Keratinocyte (primary cell): ENCODE measurements around the gene ALPI. TPM values are rescaled to one million over a fixed set of nuclear protein-coding genes. Genes with fewer than 3 reads are reported as not detected.

ENCODE experiments used
- DNase-seq: peaks from one replicate; pipeline ENCODE4 v3.0.0-alpha.2; 2011; ENCODE audit warnings: low read depth, missing footprints, low spot score
- FAIRE-seq: peaks from 2 replicates; lab custom pipeline; 2011; peaks lifted over from hg19 to GRCh38; lab: Jason Lieb, UNC
- H2AFZ ChIP-seq: 2 replicates; pipeline ENCODE4 v1.6.0; 2012; ENCODE audit warnings: low read length, control low read depth, inconsistent platforms; ENCODE audit not compliant: control insufficient read depth
- H3K27ac ChIP-seq: 2 replicates; pipeline ENCODE4 v1.5.1; 2011; ENCODE audit warnings: low read length; ENCODE audit not compliant: control insufficient read depth, insufficient read depth
- H3K27me3 ChIP-seq: 3 replicates; pipeline ENCODE4 v1.6.0; 2011; ENCODE audit warnings: low read length; ENCODE audit not compliant: control insufficient read depth, insufficient read depth; ENCODE audit errors: extremely low read depth
- H3K36me3 ChIP-seq, 2 experiments: 2 replicates in 1 of 2; 3 replicates in 1 of 2; pipeline ENCODE4 v1.5.1; 2011; ENCODE audit warnings: low read length in 2 of 2, mild to moderate bottlenecking in 1 of 2; ENCODE audit not compliant: control insufficient read depth in 2 of 2, insufficient read depth in 2 of 2; ENCODE audit errors: extremely low read depth in 1 of 2
- H3K4me1 ChIP-seq: 3 replicates; pipeline ENCODE4 v1.5.1; 2011; ENCODE audit warnings: low read length; ENCODE audit not compliant: control insufficient read depth, insufficient read depth; ENCODE audit errors: extremely low read depth
- H3K4me2 ChIP-seq: 3 replicates; pipeline ENCODE4 v1.6.0; 2011; ENCODE audit warnings: low read depth, low read length; ENCODE audit not compliant: control insufficient read depth, insufficient read depth; ENCODE audit errors: extremely low read depth
- H3K4me3 ChIP-seq, 3 experiments: fragments of 200-600 bp in 1 of 3; sonication (generic) in 1 of 3; 2 replicates in 2 of 3; 3 replicates in 1 of 3; pipeline ENCODE4 v1.5.1; 2011 to 2016; ENCODE audit warnings: low read length in 3 of 3, mild to moderate bottlenecking in 3 of 3, control low read depth in 2 of 3, inconsistent platforms in 1 of 3, low read depth in 1 of 3, mixed read lengths in 1 of 3, mixed run types in 1 of 3, moderate library complexity in 1 of 3; ENCODE audit not compliant: control insufficient read depth in 2 of 3, insufficient read depth in 2 of 3; ENCODE audit errors: extremely low read depth in 1 of 3
- H3K79me2 ChIP-seq: 2 replicates; pipeline ENCODE4 v1.6.0; 2012; ENCODE audit warnings: low read length; ENCODE audit not compliant: control insufficient read depth, insufficient read depth
- H3K9ac ChIP-seq: 3 replicates; pipeline ENCODE4 v1.6.0; 2011; ENCODE audit warnings: low read length; ENCODE audit not compliant: control insufficient read depth, insufficient read depth; ENCODE audit errors: extremely low read depth
- H3K9me1 ChIP-seq: 3 replicates; pipeline ENCODE4 v1.6.0; 2011; ENCODE audit warnings: low read length; ENCODE audit not compliant: control insufficient read depth, insufficient read depth; ENCODE audit errors: extremely low read depth
- H3K9me3 ChIP-seq: 2 replicates; pipeline ENCODE4 v1.5.1; 2012; ENCODE audit warnings: low read depth, low read length; ENCODE audit not compliant: control insufficient read depth
- H4K20me1 ChIP-seq: 3 replicates; pipeline ENCODE4 v1.6.0; 2011; ENCODE audit warnings: low read length; ENCODE audit not compliant: control insufficient read depth, insufficient read depth; ENCODE audit errors: extremely low read depth
- EZH2 ChIP-seq: IDR thresholded peaks from one replicate; pipeline ENCODE4 v1.6.1; 2012; ENCODE audit warnings: inconsistent platforms, mild to moderate bottlenecking, low read length, moderate library complexity
- dilution Hi-C: fragments of 300-500 bp; cut with MboI; formaldehyde crosslinking; loops from one replicate; pipeline ENCODE4 v1.7.0; 2020; ENCODE audit warnings: low sequenced_read_pairs; ENCODE audit not compliant: extremely low pct_ligation_motif_present
- polyA plus RNA-seq, 5 experiments: library from polyadenylated mRNA; depleted of rRNA in 3 of 5; stranded (reverse) in 3 of 5; stranded (forward) in 1 of 5; unstranded in 1 of 5; fragments of >200 nt; gene quantifications; 1 replicate in 1 of 5; 2 replicates in 3 of 5; 3 replicates in 1 of 5; pipeline versions ENCODE4 v1.2.1 to v1.2.3, GENCODE V29; 2011 to 2012; ENCODE audit warnings: missing spikeins in 2 of 5, low read depth in 1 of 5, low replicate concordance in 1 of 5
- TF ChIP-seq, protein P1 (sequence below), 3 experiments: IDR thresholded peaks in 1 of 3; conservative IDR thresholded peaks in 1 of 3; optimal IDR thresholded peaks in 1 of 3; 2 replicates in 2 of 3; 3 replicates in 1 of 3; pipeline versions ENCODE3 to v1.5.1; 2011; ENCODE audit warnings: low read length in 3 of 3, mild to moderate bottlenecking in 3 of 3, moderate library complexity in 2 of 3, control low read depth in 1 of 3, inconsistent platforms in 1 of 3; ENCODE audit not compliant: insufficient read depth in 2 of 3; ENCODE audit errors: extremely low read depth in 1 of 3

The ALPI gene
- polyA plus RNA-seq, 1 donor (not counting 4 experiments of a cell fraction or from before 2014, with no cell fraction given): not detected

- Histone ChIP-seq H3K4me3 (no peak overlapping the region), H3K9me3 (no peaks in the 10 kb centered on the region), H3K9me1 (no peaks in the 10 kb centered on the region), H3K4me2 (no peak overlapping the region), H3K27me3 (peaks cover 30% of the 10 kb centered on the region), H3K79me2 (no peaks in the 10 kb centered on the region), H3K9ac (no peak overlapping the region), H2AFZ (no peak overlapping the region), H3K27ac (no peak overlapping the region), H3K4me1 (no peaks in the 10 kb centered on the region), H3K36me3 (no peaks in the 10 kb centered on the region), H4K20me1 (no peaks in the 10 kb centered on the region)
- FAIRE-seq (no peak), DNase-seq (no peak)
- dilution Hi-C loops: no loop called here
- TF ChIP-seq EZH2: no peak
- TF ChIP-seq, protein P1, sequence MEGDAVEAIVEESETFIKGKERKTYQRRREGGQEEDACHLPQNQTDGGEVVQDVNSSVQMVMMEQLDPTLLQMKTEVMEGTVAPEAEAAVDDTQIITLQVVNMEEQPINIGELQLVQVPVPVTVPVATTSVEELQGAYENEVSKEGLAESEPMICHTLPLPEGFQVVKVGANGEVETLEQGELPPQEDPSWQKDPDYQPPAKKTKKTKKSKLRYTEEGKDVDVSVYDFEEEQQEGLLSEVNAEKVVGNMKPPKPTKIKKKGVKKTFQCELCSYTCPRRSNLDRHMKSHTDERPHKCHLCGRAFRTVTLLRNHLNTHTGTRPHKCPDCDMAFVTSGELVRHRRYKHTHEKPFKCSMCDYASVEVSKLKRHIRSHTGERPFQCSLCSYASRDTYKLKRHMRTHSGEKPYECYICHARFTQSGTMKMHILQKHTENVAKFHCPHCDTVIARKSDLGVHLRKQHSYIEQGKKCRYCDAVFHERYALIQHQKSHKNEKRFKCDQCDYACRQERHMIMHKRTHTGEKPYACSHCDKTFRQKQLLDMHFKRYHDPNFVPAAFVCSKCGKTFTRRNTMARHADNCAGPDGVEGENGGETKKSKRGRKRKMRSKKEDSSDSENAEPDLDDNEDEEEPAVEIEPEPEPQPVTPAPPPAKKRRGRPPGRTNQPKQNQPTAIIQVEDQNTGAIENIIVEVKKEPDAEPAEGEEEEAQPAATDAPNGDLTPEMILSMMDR (optimal IDR thresholded peaks at IDR 0.05 in 1 of 3, IDR thresholded peaks at IDR 0.05 in 1 of 3, conservative IDR thresholded peaks at IDR 0.05 in 1 of 3; ENCODE audit: extremely low read depth in 1 of 3, insufficient read depth in 2 of 3, low read length in 3 of 3): no peak
These were observed 52.3 kb downstream of the ALPI start for GRCh38 chr2:232508251-232508650.

Other genes starting within 250 kb of the ALPI start
- gene ALPP, start 77.4 kb upstream of the ALPI start, polyA plus RNA-seq: not detected in 3 replicates
- not detected in 3 replicates for gene ALPG, start 49.3 kb upstream of the ALPI start, polyA plus RNA-seq
- gene ECEL1, start 31.7 kb downstream of the ALPI start, polyA plus RNA-seq: not detected in 3 replicates
- not detected in 3 replicates for gene PRSS56, start 64.2 kb downstream of the ALPI start, polyA plus RNA-seq
- gene CHRND, start 70.0 kb downstream of the ALPI start, polyA plus RNA-seq: not detected in 3 replicates
- gene CHRNG, start 83.5 kb downstream of the ALPI start, polyA plus RNA-seq: not detected in 3 replicates
- 0.67 to 2.3 TPM (median 1.7 TPM) in 3 replicates for gene TIGD1, start 94.4 kb downstream of the ALPI start, polyA plus RNA-seq
- gene EIF4E2, start 94.5 kb downstream of the ALPI start, polyA plus RNA-seq: 41.5 to 82.7 TPM (median 79.2 TPM) in 3 replicates
- gene EFHD1, start 177.5 kb downstream of the ALPI start, polyA plus RNA-seq: not detected in 3 replicates
- 27.1 to 35.5 TPM (median 32.8 TPM) in 3 replicates for gene GIGYF2, start 241.2 kb downstream of the ALPI start, polyA plus RNA-seq